Measurements from ENCODE around the gene KLRC3.

GRCh38 chr12:10385166-10385613 lies 35.2 kb downstream of the KLRC3 start:
- TF ChIP-seq CTCF (IDR thresholded peaks at IDR 0.05), result no peak
- no peak for TF ChIP-seq POLR2A (IDR thresholded peaks at IDR 0.05)
- no peak for TF ChIP-seq EP300 (IDR thresholded peaks at IDR 0.05)
